Muscle of leg (tissue), 11 donors: ENCODE results near the gene TSEN34. TPM values are rescaled to one million over a fixed set of nuclear protein-coding genes. Genes with fewer than 3 reads are reported as not detected.
A peak's percentile ranks its signal among the peaks of the same experiment; 100 is the strongest.

Source experiments
- DNase-seq: peaks from one replicate; pipeline ENCODE4 v3.0.0; 2013
- H3K27ac ChIP-seq: one replicate; pipeline ENCODE4 v1.5.1; 2013; ENCODE audit warnings: mild to moderate bottlenecking, low read length, control low read depth
- H3K27me3 ChIP-seq: one replicate; pipeline ENCODE4 v1.6.1; 2013; ENCODE audit warnings: low read length; ENCODE audit not compliant: control insufficient read depth, insufficient read depth
- H3K36me3 ChIP-seq: one replicate; pipeline ENCODE4 v1.6.1; 2013; ENCODE audit warnings: low read length; ENCODE audit not compliant: control insufficient read depth, insufficient read depth
- H3K4me1 ChIP-seq: one replicate; pipeline ENCODE4 v1.6.1; 2013; ENCODE audit warnings: low read length; ENCODE audit not compliant: control insufficient read depth, insufficient read depth
- H3K4me3 ChIP-seq: one replicate; pipeline ENCODE4 v1.5.1; 2013; ENCODE audit warnings: low read length, control low read depth
- H3K9me3 ChIP-seq: replicated peaks from 2 replicates; pipeline ENCODE4 v1.6.1; 2013; ENCODE audit warnings: low read depth, low read length; ENCODE audit not compliant: control insufficient read depth
- WGBS: methylation state at CpG from one replicate; pipeline ENCODE4 v1.1.5; 2013; ENCODE audit warnings: missing lambda C conversion rate; ENCODE audit not compliant: insufficient coverage; 5-methylcytosine and 5-hydroxymethylcytosine counted together
- polyA plus RNA-seq, 8 donors: library from polyadenylated mRNA; unstranded; fragments of 120-200 nt; gene quantifications; one replicate each; pipeline versions ENCODE4 v1.2.1 to v1.2.3, GENCODE V29; 2013; ENCODE audit warnings: inconsistent platforms in 1 of 8, low replicate concordance in 1 of 8; ENCODE audit not compliant: insufficient read length in 8 of 8, insufficient read depth in 1 of 8
- total RNA-seq: library from RNA; stranded (reverse); fragments of 120-200 nt; gene quantifications from one replicate; pipeline ENCODE4 v1.2.4, GENCODE V29; 2013

Gene TSEN34
- total and polyA plus RNA-seq, 9 donors, result 25.8 to 42.8 (median 35.0) TPM

GRCh38 chr19:54151362-54152035 lies 39.6 kb upstream of the TSEN34 start:
- no peaks in the 10 kb centered on the region for H3K27me3 ChIP-seq
- no peaks in the 10 kb centered on the region for H3K4me1 ChIP-seq
- WGBS, result 82% methylated on average over 23 of the region's 23 CpGs
- H3K27ac ChIP-seq, result no peak overlapping the region
- H3K36me3 ChIP-seq, result peaks cover 97% of the 10 kb centered on the region
- no peak overlapping the region for H3K4me3 ChIP-seq
- DNase-seq, result no peak
- no peaks in the 10 kb centered on the region for H3K9me3 ChIP-seq

DNA sequence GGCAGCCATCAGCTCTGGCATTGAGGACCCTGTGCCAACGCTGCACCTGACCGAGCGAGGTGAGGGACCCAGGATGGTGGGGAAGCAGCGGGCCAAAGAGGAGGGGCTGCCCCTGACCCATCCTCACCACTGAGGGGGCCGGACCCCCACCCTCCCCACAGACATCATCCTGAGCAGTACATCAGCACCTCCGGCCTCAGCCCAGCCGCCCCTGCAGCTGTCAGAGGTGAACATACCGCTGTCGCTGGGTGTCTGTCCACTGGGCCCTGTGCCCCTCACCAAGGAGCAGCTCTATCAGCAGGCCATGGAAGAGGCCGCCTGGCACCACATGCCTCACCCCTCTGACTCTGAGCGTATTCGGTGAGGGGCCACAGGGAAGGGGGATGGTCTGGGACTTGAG lies 38.8 kb upstream of the TSEN34 start:
- 90% methylated on average over 2 of the region's 12 CpGs for WGBS
- Histone ChIP-seq H3K27ac (no peak overlapping the region), H3K9me3 (no peaks in the 10 kb centered on the region), H3K4me1 (no peaks in the 10 kb centered on the region), H3K27me3 (no peaks in the 10 kb centered on the region), H3K36me3 (peaks cover 96% of the 10 kb centered on the region), H3K4me3 (no peak overlapping the region)
- DNase-seq, result no peak

- WGBS, result 75% methylated on average over 11 of the region's 25 CpGs
These were observed 38.1 kb upstream of the TSEN34 start for GRCh38 chr19:54152878-54153524.

GRCh38 chr19:54153731-54154326 lies 37.3 kb upstream of the TSEN34 start:
- 74% methylated on average over 8 of the region's 10 CpGs for WGBS
- Histone ChIP-seq H3K9me3 (no peaks in the 10 kb centered on the region), H3K4me3 (no peak overlapping the region), H3K4me1 (peaks cover 8% of the 10 kb centered on the region), H3K27me3 (no peaks in the 10 kb centered on the region), H3K27ac (no peak overlapping the region), H3K36me3 (peaks cover 93% of the 10 kb centered on the region)
- DNase-seq, result no peak

More at GRCh38 chr19:54152878-54153524, 38.1 kb upstream of the TSEN34 start:
- no peak overlapping the region for H3K27ac ChIP-seq
- no peaks in the 10 kb centered on the region for H3K4me1 ChIP-seq
- H3K4me3 ChIP-seq, result no peak overlapping the region
- H3K27me3 ChIP-seq, result no peaks in the 10 kb centered on the region
- no peaks in the 10 kb centered on the region for H3K9me3 ChIP-seq
- peaks cover 95% of the 10 kb centered on the region for H3K36me3 ChIP-seq
- DNase-seq, result no peak

- H3K27ac ChIP-seq, result no peak overlapping the region
- 72% methylated on average over 9 of the region's 18 CpGs for WGBS
- H3K27me3 ChIP-seq, result no peaks in the 10 kb centered on the region
- DNase-seq, result no peak
- peaks cover 11% of the 10 kb centered on the region for H3K4me1 ChIP-seq
- H3K36me3 ChIP-seq, result peaks cover 83% of the 10 kb centered on the region
- no peaks in the 10 kb centered on the region for H3K9me3 ChIP-seq
- no peak overlapping the region for H3K4me3 ChIP-seq
These were observed 36.3 kb upstream of the TSEN34 start for GRCh38 chr19:54154603-54155345.

DNA sequence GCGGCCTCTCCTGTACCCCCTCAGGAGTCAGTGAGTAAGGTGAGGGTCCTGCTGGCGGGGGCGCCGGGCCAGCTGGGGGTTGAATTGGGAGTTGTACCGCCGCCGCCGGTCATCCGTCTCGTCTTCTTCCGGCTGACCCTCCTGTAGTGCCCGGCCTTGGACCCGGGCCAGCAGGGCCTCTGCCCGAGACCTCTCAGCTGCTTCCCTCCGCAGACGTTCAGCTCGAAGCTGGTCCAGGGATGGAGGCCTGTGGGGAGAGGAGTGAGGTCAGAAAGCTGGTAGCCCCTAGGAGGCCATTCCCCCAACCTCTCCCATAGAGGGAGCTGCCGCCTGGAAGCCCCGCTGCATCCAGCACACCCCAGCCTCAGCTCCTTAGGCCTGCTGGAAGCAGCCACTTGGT lies 35.4 kb upstream of the TSEN34 start:
- H3K4me1 ChIP-seq, result peaks cover 17% of the 10 kb centered on the region
- H3K27ac ChIP-seq, result no peak overlapping the region
- no peak overlapping the region for H3K4me3 ChIP-seq
- DNase-seq, result no peak
- H3K36me3 ChIP-seq, result peaks cover 74% of the 10 kb centered on the region
- no peaks in the 10 kb centered on the region for H3K9me3 ChIP-seq
- 87% methylated on average over 6 of the region's 19 CpGs for WGBS
- no peaks in the 10 kb centered on the region for H3K27me3 ChIP-seq

DNA sequence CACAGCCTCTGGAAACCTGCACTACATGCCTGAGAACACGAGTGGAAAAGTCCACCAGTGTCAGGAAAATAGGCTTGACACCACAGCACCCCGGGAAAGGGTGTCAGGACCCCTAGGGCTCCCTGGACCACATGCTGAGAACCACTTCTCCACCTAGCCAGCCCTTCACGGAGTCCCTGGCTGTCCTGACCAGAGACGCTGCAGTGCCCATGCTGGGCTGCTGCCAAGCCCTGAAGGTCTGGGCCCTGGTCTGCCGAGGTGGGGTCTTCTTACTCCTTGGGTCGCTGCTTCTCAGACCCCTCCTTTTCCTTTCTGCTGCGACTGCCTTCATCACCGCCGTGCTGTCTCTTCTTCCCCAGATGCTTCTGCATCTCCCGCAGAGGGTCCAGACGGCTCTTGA lies 34.6 kb upstream of the TSEN34 start:
- Histone ChIP-seq H3K4me3 (no peak overlapping the region), H3K27ac (no peak overlapping the region), H3K36me3 (peaks cover 68% of the 10 kb centered on the region), H3K4me1 (peaks cover 23% of the 10 kb centered on the region), H3K27me3 (no peaks in the 10 kb centered on the region), H3K9me3 (no peaks in the 10 kb centered on the region)
- WGBS, result 73% methylated on average over 7 of the region's 11 CpGs
- no peak for DNase-seq

DNA sequence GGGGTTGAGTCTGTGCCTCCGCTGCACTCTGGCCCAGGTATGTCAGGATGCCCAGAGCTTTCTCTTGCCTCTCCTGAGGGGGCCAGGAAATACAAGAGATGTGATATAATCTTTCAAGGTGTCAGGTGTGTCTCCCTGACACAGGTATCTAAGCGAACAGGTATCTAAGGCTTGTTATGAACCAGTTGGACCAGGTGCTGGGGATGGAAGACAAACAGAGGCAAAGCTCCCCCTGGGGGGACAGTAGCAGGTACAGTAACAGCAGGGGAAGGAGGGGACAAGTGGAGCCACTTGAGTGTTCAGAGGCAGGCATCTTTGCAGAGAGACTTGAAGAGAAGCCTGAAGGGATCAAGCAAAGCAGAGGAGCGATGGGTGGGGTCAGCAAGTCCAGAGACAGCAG lies 34.2 kb upstream of the TSEN34 start:
- Histone ChIP-seq H3K27me3 (no peaks in the 10 kb centered on the region), H3K27ac (no peak overlapping the region), H3K4me1 (peaks cover 24% of the 10 kb centered on the region), H3K9me3 (no peaks in the 10 kb centered on the region), H3K4me3 (no peak overlapping the region), H3K36me3 (peaks cover 63% of the 10 kb centered on the region)
- 100% methylated on average over 3 of the region's 3 CpGs for WGBS
- no peak for DNase-seq

GRCh38 chr19:54158812-54159351 lies 32.2 kb upstream of the TSEN34 start:
- DNase-seq, result peak; percentile 56
- H3K4me3 ChIP-seq, result peak overlapping the region; percentile 83

More at GRCh38 chr19:54158812-54159351, 32.2 kb upstream of the TSEN34 start:
- peaks cover 7% of the 10 kb centered on the region for H3K27me3 ChIP-seq
- no peaks in the 10 kb centered on the region for H3K9me3 ChIP-seq
- peaks cover 45% of the 10 kb centered on the region for H3K36me3 ChIP-seq
- WGBS, result 2% methylated on average over 11 of the region's 19 CpGs
- peaks cover 32% of the 10 kb centered on the region for H3K4me1 ChIP-seq
- peak overlapping the region; percentile 95 for H3K27ac ChIP-seq
